ENCODE results near the gene CDH22. TPM values are rescaled to one million over a fixed set of nuclear protein-coding genes. Genes with fewer than 3 reads are reported as not detected.

CDH22 gene
- total RNA-seq, 2 donors from 2014 or later: 0.12 to 0.13 TPM

DNA sequence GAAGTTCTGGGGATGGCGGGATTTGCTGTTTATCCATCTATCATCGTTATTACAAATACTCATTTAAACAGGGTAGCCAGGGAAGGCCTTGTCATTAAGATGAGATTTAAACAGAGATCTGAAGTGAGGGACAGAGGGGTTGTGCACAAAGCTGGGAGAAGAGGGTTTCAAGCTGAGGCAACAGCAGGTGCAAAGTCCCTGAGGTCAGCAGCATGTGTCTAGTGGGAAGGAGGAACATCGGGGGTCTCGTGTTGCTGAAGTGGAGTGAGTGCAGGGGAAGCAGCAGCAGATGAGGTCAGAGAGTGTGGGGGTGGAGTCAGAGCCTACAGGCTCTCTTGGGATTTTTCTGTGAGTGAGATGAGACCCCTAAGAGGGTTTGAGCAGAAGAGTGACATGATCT lies 52.0 kb downstream of the CDH22 start:
- no peak for DNase-seq

DNA sequence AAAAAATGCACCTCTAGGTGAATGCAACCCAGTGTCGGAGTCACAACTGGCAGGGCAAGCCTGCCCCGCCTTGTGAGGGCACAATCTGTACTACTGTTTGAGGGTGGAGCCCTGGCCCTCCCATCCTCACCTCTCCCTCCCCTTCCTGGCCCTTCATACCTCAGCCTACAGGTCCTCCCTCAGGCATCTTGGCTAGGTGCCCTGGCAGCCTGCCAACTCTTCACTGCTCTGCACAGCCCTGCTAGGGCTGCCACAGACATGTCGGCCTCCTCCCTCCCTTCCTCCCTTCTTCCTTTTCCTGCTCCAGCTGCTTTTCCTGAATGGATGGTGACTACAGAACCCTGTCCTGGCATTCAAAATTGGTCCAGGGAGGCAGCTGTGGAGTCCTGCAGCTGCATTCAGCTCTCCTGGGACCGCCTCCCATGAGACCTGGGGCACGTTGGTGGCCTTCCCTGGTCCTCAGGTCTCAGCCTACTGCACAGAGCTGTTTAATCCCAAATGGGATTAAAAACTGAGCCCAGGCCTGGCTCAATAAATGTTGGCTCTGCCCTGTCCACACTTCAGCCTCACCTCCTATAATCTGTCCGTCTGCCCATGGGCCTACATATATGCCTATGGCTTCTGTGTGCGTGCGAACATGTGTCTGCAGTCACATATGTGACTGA lies 52.7 kb downstream of the CDH22 start:
- H3K9ac ChIP-seq (ENCODE audit: low read depth in 2 of 2, low read length in 2 of 2): no peak overlapping the region
- TF ChIP-seq, protein P1, sequence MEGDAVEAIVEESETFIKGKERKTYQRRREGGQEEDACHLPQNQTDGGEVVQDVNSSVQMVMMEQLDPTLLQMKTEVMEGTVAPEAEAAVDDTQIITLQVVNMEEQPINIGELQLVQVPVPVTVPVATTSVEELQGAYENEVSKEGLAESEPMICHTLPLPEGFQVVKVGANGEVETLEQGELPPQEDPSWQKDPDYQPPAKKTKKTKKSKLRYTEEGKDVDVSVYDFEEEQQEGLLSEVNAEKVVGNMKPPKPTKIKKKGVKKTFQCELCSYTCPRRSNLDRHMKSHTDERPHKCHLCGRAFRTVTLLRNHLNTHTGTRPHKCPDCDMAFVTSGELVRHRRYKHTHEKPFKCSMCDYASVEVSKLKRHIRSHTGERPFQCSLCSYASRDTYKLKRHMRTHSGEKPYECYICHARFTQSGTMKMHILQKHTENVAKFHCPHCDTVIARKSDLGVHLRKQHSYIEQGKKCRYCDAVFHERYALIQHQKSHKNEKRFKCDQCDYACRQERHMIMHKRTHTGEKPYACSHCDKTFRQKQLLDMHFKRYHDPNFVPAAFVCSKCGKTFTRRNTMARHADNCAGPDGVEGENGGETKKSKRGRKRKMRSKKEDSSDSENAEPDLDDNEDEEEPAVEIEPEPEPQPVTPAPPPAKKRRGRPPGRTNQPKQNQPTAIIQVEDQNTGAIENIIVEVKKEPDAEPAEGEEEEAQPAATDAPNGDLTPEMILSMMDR (IDR thresholded peaks at IDR 0.05): no peak
- no peaks in the 10 kb centered on the region for H3K4me1 ChIP-seq
- H3K27ac ChIP-seq: no peak overlapping the region
- no peak overlapping the region for H3K4me3 ChIP-seq
- intact Hi-C loops (cut with DNase I): no loop called here
- no peaks in the 10 kb centered on the region for H3K36me3 ChIP-seq
- peaks cover 21% of the 10 kb centered on the region for H3K27me3 ChIP-seq
- DNase-seq: peak; percentile 96
- H3K9me3 ChIP-seq: no peaks in the 10 kb centered on the region

More for the DNA sequence above, 52.0 kb downstream of the CDH22 start:
- no peak overlapping the region for H3K4me3 ChIP-seq
- peaks cover 14% of the 10 kb centered on the region for H3K27me3 ChIP-seq
- TF ChIP-seq, protein P1 (IDR thresholded peaks at IDR 0.05): no peak
- H3K27ac ChIP-seq: no peak overlapping the region
- H3K9ac ChIP-seq (ENCODE audit: low read depth in 2 of 2, low read length in 2 of 2): no peak overlapping the region
- H3K4me1 ChIP-seq: no peaks in the 10 kb centered on the region
- H3K36me3 ChIP-seq: no peaks in the 10 kb centered on the region
- intact Hi-C loops (cut with DNase I): no loop called here
- no peaks in the 10 kb centered on the region for H3K9me3 ChIP-seq

DNA sequence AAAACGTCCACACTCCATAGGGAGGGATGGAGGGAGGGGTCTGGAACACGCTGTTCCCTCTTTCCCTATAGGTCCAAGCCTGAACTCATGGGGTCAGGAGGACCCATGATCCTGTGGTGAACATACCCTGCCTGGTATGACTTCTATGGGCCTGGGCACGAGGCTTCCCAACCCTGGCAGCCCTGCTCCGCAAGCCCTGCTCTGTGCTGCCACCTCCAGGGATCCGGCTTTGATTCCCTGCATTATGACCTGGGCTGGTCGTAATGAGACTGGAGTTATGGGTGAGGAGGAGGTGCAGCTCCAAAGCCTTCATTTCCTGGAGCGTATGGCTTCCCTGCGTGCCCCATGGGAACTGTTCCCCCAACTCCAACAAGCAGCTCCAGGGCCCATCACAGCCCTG lies 54.9 kb downstream of the CDH22 start:
- Histone ChIP-seq H3K36me3 (no peaks in the 10 kb centered on the region), H3K4me3 (no peak overlapping the region), H3K27me3 (peaks cover 24% of the 10 kb centered on the region), H3K9ac (ENCODE audit: low read depth in 2 of 2, low read length in 2 of 2) (no peak overlapping the region), H3K27ac (no peak overlapping the region), H3K4me1 (no peaks in the 10 kb centered on the region), H3K9me3 (no peaks in the 10 kb centered on the region)
- DNase-seq: peak; percentile 29
- intact Hi-C loops (cut with DNase I): no loop called here
- TF ChIP-seq, protein P1 (IDR thresholded peaks at IDR 0.05): no peak

DNA sequence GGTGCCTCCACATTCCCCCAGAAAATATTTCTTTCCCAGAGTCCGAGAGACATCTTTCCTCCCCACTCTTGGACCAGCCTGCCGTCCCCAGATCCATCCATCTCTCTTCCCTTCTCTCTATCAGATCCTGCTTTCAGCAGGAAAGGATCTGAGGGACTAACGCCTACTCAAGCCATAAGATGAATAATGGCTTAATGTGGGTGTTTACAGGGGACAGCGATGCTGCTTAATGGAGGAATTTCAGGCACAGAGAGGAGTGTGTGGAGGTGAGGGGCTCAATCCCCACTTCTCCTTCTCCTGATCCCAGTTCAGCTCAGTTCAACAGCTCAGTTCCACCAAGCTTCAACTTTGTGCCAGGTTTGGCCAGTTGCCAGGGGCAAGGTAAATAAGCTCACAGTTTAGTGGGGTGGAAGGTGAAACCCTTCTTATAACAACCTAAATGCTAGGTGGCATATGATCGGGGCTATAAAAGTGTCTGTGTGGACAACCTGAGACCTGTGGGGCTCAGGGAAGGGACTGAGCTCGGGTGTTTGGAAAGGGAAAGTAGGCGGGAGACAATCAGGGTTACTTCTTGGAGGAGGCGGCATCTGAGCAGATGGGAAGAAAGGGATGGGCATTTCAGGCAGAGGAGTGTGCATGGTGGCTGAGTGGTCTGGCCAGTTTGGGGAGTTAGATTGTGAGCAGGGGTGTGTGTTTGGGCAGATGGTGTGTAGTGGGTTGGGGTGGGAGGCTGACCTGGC lies 55.8 kb downstream of the CDH22 start:
- H3K27ac ChIP-seq: no peak overlapping the region
- H3K36me3 ChIP-seq: no peaks in the 10 kb centered on the region
- H3K4me1 ChIP-seq: no peaks in the 10 kb centered on the region
- DNase-seq: no peak
- H3K9me3 ChIP-seq: no peaks in the 10 kb centered on the region
- intact Hi-C loops (cut with DNase I): no loop called here
- no peak overlapping the region for H3K9ac ChIP-seq (ENCODE audit: low read depth in 2 of 2, low read length in 2 of 2)
- peaks cover 24% of the 10 kb centered on the region for H3K27me3 ChIP-seq
- H3K4me3 ChIP-seq: no peak overlapping the region
- TF ChIP-seq, protein P1 (IDR thresholded peaks at IDR 0.05): no peak

DNA sequence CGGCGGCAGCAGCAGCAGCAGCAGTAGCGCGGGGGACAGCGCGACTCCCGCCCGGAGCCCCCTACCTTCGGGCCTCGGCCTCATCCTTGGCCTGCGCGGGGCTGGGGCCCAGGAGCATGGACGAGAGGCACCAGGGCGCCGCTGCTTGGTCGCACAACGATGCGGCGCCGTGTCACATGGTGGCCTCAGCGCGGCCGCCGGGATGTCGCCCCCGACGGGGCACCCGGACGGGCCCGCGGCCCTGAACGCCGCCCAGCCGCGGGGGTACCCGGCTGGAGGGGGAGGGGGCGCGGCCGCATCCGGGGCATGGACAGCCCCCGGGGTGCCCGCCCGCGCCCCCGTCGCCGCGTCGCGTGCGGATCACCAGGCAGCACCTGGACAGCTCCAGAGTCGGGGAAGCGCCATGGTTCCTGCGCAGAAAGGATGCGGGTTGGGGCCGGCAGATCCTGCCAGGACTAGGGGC lies 57.1 kb downstream of the CDH22 start:
- no peaks in the 10 kb centered on the region for H3K4me1 ChIP-seq
- TF ChIP-seq, protein P1 (IDR thresholded peaks at IDR 0.05): no peak
- H3K9me3 ChIP-seq: no peaks in the 10 kb centered on the region
- H3K36me3 ChIP-seq: no peaks in the 10 kb centered on the region
- no peak overlapping the region for H3K27ac ChIP-seq
- H3K27me3 ChIP-seq: peaks cover 24% of the 10 kb centered on the region
- DNase-seq: no peak
- no peak overlapping the region for H3K4me3 ChIP-seq
- intact Hi-C loops (cut with DNase I): no loop called here
- H3K9ac ChIP-seq (ENCODE audit: low read depth in 2 of 2, low read length in 2 of 2): no peak overlapping the region

Measured in colonic mucosa (tissue), 4 donors.